ENCODE data around the gene NKAIN4.
"Not testable (repeated sequence)": the region's sequence is repeated elsewhere in the genome, so short reads cannot be mapped to it uniquely, and the experiment has no call there.

Gene NKAIN4

GRCh38 chr20:63222541-63222940 lies 31.7 kb downstream of the NKAIN4 start:
- Histone ChIP-seq H3K36me3 (ENCODE audit: insufficient read depth, low read length) (no peaks in the 10 kb centered on the region), H3K4me1 (ENCODE audit: insufficient read depth, low read length) (peaks cover 11% of the 10 kb centered on the region; the same call in 1 of the 2 replicates), H3K9ac (ENCODE audit: low read depth, low read length) (no peak overlapping the region), H3K9me3 (ENCODE audit: control insufficient read depth, insufficient read depth, low read length) (no peaks in the 10 kb centered on the region)

GRCh38 chr20:63221400-63222053 lies 32.7 kb downstream of the NKAIN4 start:
- peaks cover 11% of the 10 kb centered on the region; the same call in 1 of the 2 replicates for H3K4me1 ChIP-seq (ENCODE audit: insufficient read depth, low read length)
- not testable (repeated sequence) for H3K9ac ChIP-seq (ENCODE audit: low read depth, low read length); H3K36me3 ChIP-seq (ENCODE audit: insufficient read depth, low read length); H3K9me3 ChIP-seq (ENCODE audit: control insufficient read depth, insufficient read depth, low read length)

GRCh38 chr20:63220696-63221399 lies 33.4 kb downstream of the NKAIN4 start:
- H3K9ac ChIP-seq (ENCODE audit: low read depth, low read length), result no peak overlapping the region
- peaks cover 7% of the 10 kb centered on the region; the same call in 1 of the 2 replicates for H3K4me1 ChIP-seq (ENCODE audit: insufficient read depth, low read length)
- no peaks in the 10 kb centered on the region for H3K9me3 ChIP-seq (ENCODE audit: control insufficient read depth, insufficient read depth, low read length)
- no peaks in the 10 kb centered on the region for H3K36me3 ChIP-seq (ENCODE audit: insufficient read depth, low read length)

- H3K4me1 ChIP-seq (ENCODE audit: insufficient read depth, low read length), result peaks cover 7% of the 10 kb centered on the region; the same call in 1 of the 2 replicates
- no peak overlapping the region for H3K9ac ChIP-seq (ENCODE audit: low read depth, low read length)
- no peaks in the 10 kb centered on the region for H3K36me3 ChIP-seq (ENCODE audit: insufficient read depth, low read length)
- H3K9me3 ChIP-seq (ENCODE audit: control insufficient read depth, insufficient read depth, low read length), result no peaks in the 10 kb centered on the region
Observed at GRCh38 chr20:63219866-63220521, 34.3 kb downstream of the NKAIN4 start.

DNA sequence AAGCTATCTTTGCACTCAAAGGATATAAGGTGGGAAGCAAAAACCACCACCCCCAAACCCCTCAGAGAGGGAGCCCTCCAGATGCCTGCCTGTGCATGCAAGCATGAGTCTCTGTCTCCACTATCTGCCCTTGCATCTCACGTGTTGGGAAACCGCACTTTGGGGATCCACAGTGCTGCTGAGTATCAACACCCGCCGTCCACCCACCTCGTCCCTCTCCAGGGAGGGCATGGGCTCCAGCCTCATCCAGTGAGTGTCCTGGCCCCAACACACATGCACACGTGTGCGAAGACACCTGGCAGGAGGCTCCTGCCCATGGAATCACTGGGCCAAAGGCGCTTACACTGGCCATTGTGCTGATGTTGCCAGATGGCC lies 34.8 kb downstream of the NKAIN4 start:
- Histone ChIP-seq H3K4me1 (ENCODE audit: insufficient read depth, low read length) (peaks cover 3% of the 10 kb centered on the region), H3K9me3 (ENCODE audit: control insufficient read depth, insufficient read depth, low read length) (no peaks in the 10 kb centered on the region), H3K9ac (ENCODE audit: low read depth, low read length) (no peak overlapping the region), H3K36me3 (ENCODE audit: insufficient read depth, low read length) (no peaks in the 10 kb centered on the region)

GRCh38 chr20:63218701-63219446 lies 35.4 kb downstream of the NKAIN4 start:
- H3K9ac ChIP-seq (ENCODE audit: low read depth, low read length), result no peak overlapping the region
- H3K9me3 ChIP-seq (ENCODE audit: control insufficient read depth, insufficient read depth, low read length), result no peaks in the 10 kb centered on the region
- no peaks in the 10 kb centered on the region for H3K36me3 ChIP-seq (ENCODE audit: insufficient read depth, low read length)
- no peaks in the 10 kb centered on the region; the same call in 1 of the 2 replicates for H3K4me1 ChIP-seq (ENCODE audit: insufficient read depth, low read length)

DNA sequence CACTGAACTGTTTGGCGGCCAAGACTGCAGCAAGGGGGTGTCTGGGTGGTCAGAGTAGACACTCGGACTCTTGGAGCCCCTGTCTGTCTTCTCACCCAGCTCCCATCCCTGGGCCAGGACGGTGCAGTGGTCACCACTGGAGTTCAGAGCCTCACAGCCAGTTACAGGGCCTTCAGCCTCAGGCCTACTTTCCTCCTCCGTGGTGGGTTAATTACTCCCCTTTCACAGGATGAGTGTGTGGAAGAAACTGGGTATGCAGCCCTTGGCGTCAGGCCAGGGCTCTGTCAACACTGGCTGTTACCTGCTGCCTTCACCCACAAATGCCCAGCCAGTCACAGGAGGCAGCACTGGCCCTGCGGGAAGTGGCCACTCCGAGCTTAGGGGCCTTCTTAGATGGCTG lies 36.6 kb downstream of the NKAIN4 start:
- no peaks in the 10 kb centered on the region; the same call in 1 of the 2 replicates for H3K4me1 ChIP-seq (ENCODE audit: insufficient read depth, low read length)
- no peaks in the 10 kb centered on the region for H3K9me3 ChIP-seq (ENCODE audit: control insufficient read depth, insufficient read depth, low read length)
- H3K36me3 ChIP-seq (ENCODE audit: insufficient read depth, low read length), result peaks cover 8% of the 10 kb centered on the region; the same call in 1 of the 2 replicates
- H3K9ac ChIP-seq (ENCODE audit: low read depth, low read length), result no peak overlapping the region

DNA sequence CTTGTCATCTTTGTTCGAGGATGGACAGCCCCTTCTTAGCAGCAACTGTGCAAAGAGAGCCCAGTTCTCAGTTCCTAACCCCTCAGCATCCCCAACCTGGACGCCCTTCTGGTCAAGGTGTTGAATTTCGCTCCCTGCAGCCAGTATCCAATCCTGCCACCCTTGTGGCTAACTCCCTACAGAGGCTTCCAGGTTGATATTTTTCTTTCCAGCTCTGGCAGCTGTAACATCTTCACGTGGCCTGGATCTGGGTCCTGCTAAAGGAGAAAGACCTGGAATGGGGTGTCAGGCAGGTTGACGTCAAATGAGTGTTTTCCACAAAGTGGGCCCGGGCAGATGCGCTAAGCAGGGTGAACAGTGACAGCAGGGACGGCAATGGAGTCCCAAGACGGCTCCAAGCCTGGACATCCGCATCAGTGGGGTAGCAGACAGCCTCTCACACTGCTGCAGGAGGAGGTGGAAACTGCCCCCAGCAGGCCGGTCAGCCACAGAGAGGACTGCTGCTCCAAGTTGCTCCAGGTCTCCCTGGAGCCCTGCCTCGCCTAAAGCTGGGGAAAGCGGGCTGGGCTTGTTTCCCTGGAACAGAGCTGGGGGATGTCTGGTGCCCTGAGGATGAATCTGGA lies 37.3 kb downstream of the NKAIN4 start:
- Histone ChIP-seq H3K9me3 (ENCODE audit: control insufficient read depth, insufficient read depth, low read length) (no peaks in the 10 kb centered on the region), H3K9ac (ENCODE audit: low read depth, low read length) (peak overlapping the region; percentile 89), H3K36me3 (ENCODE audit: insufficient read depth, low read length) (peaks cover 8% of the 10 kb centered on the region; the same call in 1 of the 2 replicates), H3K4me1 (ENCODE audit: insufficient read depth, low read length) (no peaks in the 10 kb centered on the region; the same call in 1 of the 2 replicates)

- Histone ChIP-seq H3K36me3 (ENCODE audit: insufficient read depth, low read length) (peaks cover 8% of the 10 kb centered on the region; the same call in 1 of the 2 replicates), H3K9ac (ENCODE audit: low read depth, low read length) (peak within 1 kb of the TSS; percentile 89), H3K9me3 (ENCODE audit: control insufficient read depth, insufficient read depth, low read length) (no peaks in the 10 kb centered on the region), H3K4me1 (ENCODE audit: insufficient read depth, low read length) (no peaks in the 10 kb centered on the region; the same call in 1 of the 2 replicates)
Observed at GRCh38 chr20:63216041-63216848, 38.0 kb downstream of the NKAIN4 start, which contains the start of gene YTHDF1. YTHDF1 (minus strand) TSS chr20:63216131; CDS start chr20:63215892, 239 bp downstream.

- peak overlapping the region; percentile 68 for H3K9ac ChIP-seq (ENCODE audit: low read depth, low read length)
- peaks cover 11% of the 10 kb centered on the region for H3K36me3 ChIP-seq (ENCODE audit: insufficient read depth, low read length)
- H3K9me3 ChIP-seq (ENCODE audit: control insufficient read depth, insufficient read depth, low read length), result no peaks in the 10 kb centered on the region
- H3K4me1 ChIP-seq (ENCODE audit: insufficient read depth, low read length), result no peaks in the 10 kb centered on the region; the same call in 1 of the 2 replicates
Observed at GRCh38 chr20:63215101-63216040, 38.9 kb downstream of the NKAIN4 start.

DNA sequence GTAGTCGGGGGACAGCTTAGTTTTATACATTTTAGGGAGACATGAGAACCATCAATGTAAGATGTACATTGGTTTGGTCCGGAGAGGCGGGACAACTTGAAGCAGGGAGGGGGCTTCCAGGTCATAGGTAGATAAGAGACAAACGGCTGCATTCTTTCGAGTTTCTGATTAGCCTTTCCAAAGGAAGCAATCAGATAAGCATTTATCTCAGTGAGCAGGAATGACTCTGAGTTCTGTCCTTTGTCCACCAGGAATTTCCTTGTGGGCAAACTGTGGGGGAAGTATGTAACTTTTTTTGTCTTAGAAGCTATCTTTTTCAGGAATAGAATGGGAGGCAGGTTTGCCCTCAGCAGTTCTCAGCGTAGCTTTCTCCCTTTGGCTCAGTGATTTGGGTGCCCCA lies 39.7 kb downstream of the NKAIN4 start:
- Histone ChIP-seq H3K4me1 (ENCODE audit: insufficient read depth, low read length) (no peaks in the 10 kb centered on the region; the same call in 1 of the 2 replicates), H3K9me3 (ENCODE audit: control insufficient read depth, insufficient read depth, low read length) (no peaks in the 10 kb centered on the region), H3K9ac (ENCODE audit: low read depth, low read length) (peak overlapping the region; percentile 68; the same call in 1 of the 2 replicates), H3K36me3 (ENCODE audit: insufficient read depth, low read length) (peaks cover 14% of the 10 kb centered on the region)

DNA sequence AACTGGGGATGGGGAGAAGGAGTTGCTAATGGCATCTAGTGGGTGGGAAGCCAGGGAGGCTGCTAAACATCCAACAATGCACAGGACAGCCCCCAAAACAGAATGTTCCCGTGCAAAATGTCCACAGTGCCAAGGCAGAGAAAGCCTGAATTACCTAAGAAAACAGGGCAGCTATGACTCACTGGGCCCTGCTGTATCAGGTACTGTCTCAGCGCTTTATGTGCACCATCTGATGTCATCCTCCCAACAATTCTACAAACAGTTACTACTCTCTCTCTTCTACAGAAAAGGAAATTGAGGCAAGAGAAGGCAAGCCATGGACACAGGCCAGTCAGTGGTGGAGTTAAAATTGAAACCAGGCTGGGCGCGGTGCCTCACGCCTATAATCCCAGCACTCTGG lies 41.5 kb downstream of the NKAIN4 start:
- peaks cover 22% of the 10 kb centered on the region for H3K36me3 ChIP-seq (ENCODE audit: insufficient read depth, low read length)
- no peaks in the 10 kb centered on the region for H3K9me3 ChIP-seq (ENCODE audit: control insufficient read depth, insufficient read depth, low read length)
- no peaks in the 10 kb centered on the region; the same call in 1 of the 2 replicates for H3K4me1 ChIP-seq (ENCODE audit: insufficient read depth, low read length)
- H3K9ac ChIP-seq (ENCODE audit: low read depth, low read length), result no peak overlapping the region

Measured in ES-I3 (cell line).